CD4-positive, alpha-beta T cell (primary cell): ENCODE data around the gene GRB2. TPM values are rescaled to one million over a fixed set of nuclear protein-coding genes. Genes with fewer than 3 reads are reported as not detected.
A peak's percentile ranks its signal among the peaks of the same experiment; 100 is the strongest.

ENCODE experiments used
- ATAC-seq: fragments of 200-7000 bp; cut with Tn5 transposase; one replicate; pipeline ENCODE4 v1.10.0; 2022; ENCODE audit warnings: mild to moderate bottlenecking; ENCODE audit not compliant: poor library complexity
- CTCF ChIA-PET: fragments of 350-600 bp; sonication (Branson Sonifier 250); formaldehyde crosslinking; loops from one replicate; lab custom pipeline; 2021; ENCODE audit warnings: antibody characterized with exemption, inconsistent platforms; lab: Charles Lee
- POLR2A ChIA-PET: fragments of 350-600 bp; sonication (Branson Sonifier 250); formaldehyde crosslinking; loops from one replicate; lab custom pipeline; 2021; ENCODE audit warnings: antibody characterized with exemption, inconsistent platforms; lab: Charles Lee
- DNase-seq, 14 experiments: peaks; one replicate each; pipeline ENCODE4 v3.0.0-alpha.2; 2013 to 2020; ENCODE audit warnings: mixed read lengths in 2 of 14
- H3K27ac ChIP-seq, 2 donors: one replicate each; pipeline versions ENCODE4 v1.5.1 to v1.7.0; 2013; ENCODE audit warnings: low read length in 2 of 2, low read depth in 1 of 2, mild to moderate bottlenecking in 1 of 2
- H3K27me3 ChIP-seq, 2 experiments: 1 replicate in 1 of 2; 2 replicates in 1 of 2; pipeline versions ENCODE4 v1.6.1 to v1.7.0; 2013; ENCODE audit warnings: low read length in 2 of 2, control low read depth in 1 of 2, mild to moderate bottlenecking in 1 of 2, moderate library complexity in 1 of 2; ENCODE audit not compliant: insufficient read depth in 2 of 2, control insufficient read depth in 1 of 2
- H3K36me3 ChIP-seq: one replicate; pipeline ENCODE4 v1.6.1; 2013; ENCODE audit warnings: low read length, control low read depth; ENCODE audit not compliant: insufficient read depth
- H3K4me1 ChIP-seq: one replicate; pipeline ENCODE4 v1.6.1; 2013; ENCODE audit warnings: low read length, control low read depth; ENCODE audit not compliant: insufficient read depth
- H3K4me3 ChIP-seq: one replicate; pipeline ENCODE4 v1.5.1; 2013; ENCODE audit warnings: mild to moderate bottlenecking, low read length, moderate library complexity
- H3K9me3 ChIP-seq, 2 experiments: 1 replicate in 1 of 2; 2 replicates in 1 of 2; pipeline versions ENCODE4 v1.6.1 to v1.7.0; 2013; ENCODE audit warnings: low read length in 2 of 2, mild to moderate bottlenecking in 2 of 2, control low read depth in 1 of 2, moderate library complexity in 1 of 2; ENCODE audit not compliant: control insufficient read depth in 1 of 2, insufficient read depth in 1 of 2
- H3K27ac Mint-ChIP-seq: one replicate; pipeline ENCODE4 v1.8.0; 2020; ENCODE audit warnings: mixed read lengths
- H3K27me3 Mint-ChIP-seq: one replicate; pipeline ENCODE4 v1.8.0; 2021; ENCODE audit warnings: mixed read lengths
- H3K36me3 Mint-ChIP-seq: one replicate; pipeline ENCODE4 v1.8.0; 2021; ENCODE audit warnings: low read depth, mixed read lengths
- H3K4me1 Mint-ChIP-seq: one replicate; pipeline ENCODE4 v1.8.0; 2021; ENCODE audit warnings: low read depth, mixed read lengths
- H3K4me3 Mint-ChIP-seq: one replicate; pipeline ENCODE4 v1.8.0; 2020; ENCODE audit warnings: mild to moderate bottlenecking, mixed read lengths
- H3K9me3 Mint-ChIP-seq: one replicate; pipeline ENCODE4 v1.8.0; 2020; ENCODE audit warnings: mixed read lengths
- intact Hi-C, 2 experiments: fragments of 100-400 bp; cut with DNase I in 1 of 2; cut with micrococcal nuclease in 1 of 2; formaldehyde crosslinking; loops; one replicate each; pipeline versions ENCODE4 v1.15.1 to v1.9.0; 2023 to 2025; cut with DNase I, micrococcal nuclease
- total RNA-seq, 174 experiments: library from RNA in 2 of 174; stranded (reverse) in 2 of 174; gene quantifications; one replicate each; pipeline ENCODE4 v1.2.3 and lab custom pipeline; 2021 to 2026
- TF ChIP-seq, protein P1 (sequence below): fragments of 200-600 bp; IDR thresholded peaks from one replicate; pipeline ENCODE4 v1.8.0; 2022; ENCODE audit warnings: antibody characterized with exemption, mild to moderate bottlenecking

Gene GRB2
- total RNA-seq, 2 experiments from 2014 or later, result 88.8 to 92.6 TPM

DNA sequence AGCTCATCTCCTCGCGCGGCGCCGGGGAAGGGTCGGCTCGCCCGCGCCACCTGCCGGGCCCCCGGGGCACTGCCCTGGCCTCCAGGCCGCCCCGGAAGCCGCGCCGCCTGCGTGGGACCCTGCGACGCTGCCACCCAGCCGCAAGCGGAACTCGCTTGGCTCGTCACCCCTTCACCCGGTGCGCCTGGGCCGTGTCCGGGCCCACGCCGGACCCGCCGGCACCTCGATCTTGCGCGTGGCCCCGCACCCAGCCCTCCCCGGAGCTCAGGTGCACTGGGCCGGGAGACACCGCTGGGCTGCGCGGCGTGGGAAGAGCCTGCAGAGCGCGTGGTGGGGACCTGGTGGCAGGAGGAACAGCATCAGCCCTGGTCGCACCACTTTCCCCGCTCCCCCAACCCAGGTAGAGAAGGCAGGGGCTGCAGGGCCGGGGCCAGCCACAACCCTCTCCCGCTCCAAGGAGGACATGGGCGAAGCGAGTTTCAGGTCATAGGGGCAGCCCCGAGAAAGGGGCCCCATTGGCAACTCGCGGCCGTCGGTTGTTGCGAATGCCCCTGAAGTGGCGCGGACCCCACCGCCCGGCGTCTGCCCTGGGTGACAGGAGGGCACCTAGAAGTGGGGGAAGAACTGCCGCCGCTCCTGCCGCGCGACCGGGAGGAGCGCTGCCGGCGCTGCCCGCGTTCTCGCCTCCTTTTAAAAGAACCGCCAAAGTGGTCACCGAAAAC, 134.1 kb downstream of the GRB2 start:
- ATAC-seq, result peak; percentile 90
- Histone ChIP-seq H3K27me3 (no peaks in the 10 kb centered on the region), H3K36me3 (peaks cover 16% of the 10 kb centered on the region), H3K4me1 (peaks cover 40% of the 10 kb centered on the region), H3K9me3 (no peaks in the 10 kb centered on the region), H3K4me3 (peak overlapping the region; percentile 95), H3K27ac (peak overlapping the region; percentile 78 to 85)
- intact Hi-C loops, result loop anchor here (1.0 to 5.0 kb wide), 3 partner anchors 18 to 396 kb away; partner anchors contain the start of genes SLC25A19 (in 2 of the 2), RECQL5 (in 1 of the 2), SAP30BP (in 1 of the 2) and SUMO2 (in 1 of the 2)
- H3K4me1 Mint-ChIP-seq, result peaks cover 21% of the 10 kb centered on the region
- peak; percentile 70 to 96 (median 86) for DNase-seq
- H3K36me3 Mint-ChIP-seq, result peaks cover 19% of the 10 kb centered on the region
- H3K9me3 Mint-ChIP-seq, result no peaks in the 10 kb centered on the region
- H3K4me3 Mint-ChIP-seq, result peak overlapping the region; percentile 84
- ChIA-PET POLR2A (interaction anchor here (0.6 to 3.3 kb wide), 40 partner anchors 10 to 603 kb away, joined by 3 to 181 read pairs (median 5); partner anchors contain the start of genes ARMC7, FDXR, GGA3 and GRB2), CTCF (interaction anchor here (0.5 to 3.2 kb wide), 36 partner anchors 10 to 482 kb away, joined by 3 to 83 read pairs (median 5); partner anchors contain the start of genes GGA3, GRB2, MRPS7 and NUP85)
- H3K27ac Mint-ChIP-seq, result peak overlapping the region; percentile 48
- TF ChIP-seq, protein P1, sequence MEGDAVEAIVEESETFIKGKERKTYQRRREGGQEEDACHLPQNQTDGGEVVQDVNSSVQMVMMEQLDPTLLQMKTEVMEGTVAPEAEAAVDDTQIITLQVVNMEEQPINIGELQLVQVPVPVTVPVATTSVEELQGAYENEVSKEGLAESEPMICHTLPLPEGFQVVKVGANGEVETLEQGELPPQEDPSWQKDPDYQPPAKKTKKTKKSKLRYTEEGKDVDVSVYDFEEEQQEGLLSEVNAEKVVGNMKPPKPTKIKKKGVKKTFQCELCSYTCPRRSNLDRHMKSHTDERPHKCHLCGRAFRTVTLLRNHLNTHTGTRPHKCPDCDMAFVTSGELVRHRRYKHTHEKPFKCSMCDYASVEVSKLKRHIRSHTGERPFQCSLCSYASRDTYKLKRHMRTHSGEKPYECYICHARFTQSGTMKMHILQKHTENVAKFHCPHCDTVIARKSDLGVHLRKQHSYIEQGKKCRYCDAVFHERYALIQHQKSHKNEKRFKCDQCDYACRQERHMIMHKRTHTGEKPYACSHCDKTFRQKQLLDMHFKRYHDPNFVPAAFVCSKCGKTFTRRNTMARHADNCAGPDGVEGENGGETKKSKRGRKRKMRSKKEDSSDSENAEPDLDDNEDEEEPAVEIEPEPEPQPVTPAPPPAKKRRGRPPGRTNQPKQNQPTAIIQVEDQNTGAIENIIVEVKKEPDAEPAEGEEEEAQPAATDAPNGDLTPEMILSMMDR, result peak; percentile 54
- no peaks in the 10 kb centered on the region for H3K27me3 Mint-ChIP-seq

DNA sequence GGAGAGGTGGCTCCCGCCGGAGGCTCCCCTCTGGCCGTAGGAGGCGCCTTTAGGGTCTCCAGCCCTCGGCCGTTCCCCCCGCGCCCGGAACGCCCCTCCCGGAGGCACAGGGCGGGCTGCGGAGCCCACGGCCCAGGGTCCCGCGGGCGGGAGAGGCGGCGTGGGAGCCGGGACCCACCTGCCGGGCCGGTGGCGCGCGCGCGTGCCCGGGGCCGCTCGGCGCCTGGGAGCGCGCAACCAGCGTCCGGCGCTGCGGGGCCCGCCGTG, 134.6 kb downstream of the GRB2 start, which contains the start of gene MIF4GD:
MIF4GD (minus strand) TSS at position 266 of the 267 bp plus-strand sequence. CDS start 1,036 bp downstream, outside the sequence.
- Mint-ChIP-seq H3K36me3 (peaks cover 24% of the 10 kb centered on the region), H3K4me3 (peak within 1 kb of the TSS; percentile 85), H3K27ac (peak within 1 kb of the TSS; percentile 83), H3K4me1 (peaks cover 21% of the 10 kb centered on the region), H3K9me3 (no peaks in the 10 kb centered on the region), H3K27me3 (no peaks in the 10 kb centered on the region)
- Histone ChIP-seq H3K4me3 (peak within 1 kb of the TSS; percentile 95), H3K9me3 (no peaks in the 10 kb centered on the region), H3K4me1 (peaks cover 40% of the 10 kb centered on the region), H3K27ac (peak within 1 kb of the TSS; percentile 85 to 88), H3K36me3 (peaks cover 21% of the 10 kb centered on the region), H3K27me3 (no peaks in the 10 kb centered on the region)
- no peak for DNase-seq
- no peak for ATAC-seq
- intact Hi-C loops, result loop anchor here (1.0 to 5.0 kb wide), 4 partner anchors 10 to 396 kb away; partner anchors contain the start of genes SLC25A19 (in 2 of the 2), GGA3 (in 1 of the 2), MRPS7 (in 1 of the 2) and RECQL5 (in 1 of the 2)
- ChIA-PET POLR2A (interaction anchor here (0.6 to 3.3 kb wide), 41 partner anchors 9 to 604 kb away, joined by 3 to 181 read pairs (median 5); partner anchors contain the start of genes ARMC7, FDXR, GGA3 and GRB2), CTCF (interaction anchor here (0.5 to 3.2 kb wide), 35 partner anchors 9 to 482 kb away, joined by 3 to 83 read pairs (median 5); partner anchors contain the start of genes GGA3, GRB2, MRPS7 and NUP85)
- TF ChIP-seq, protein P1, result no peak

DNA sequence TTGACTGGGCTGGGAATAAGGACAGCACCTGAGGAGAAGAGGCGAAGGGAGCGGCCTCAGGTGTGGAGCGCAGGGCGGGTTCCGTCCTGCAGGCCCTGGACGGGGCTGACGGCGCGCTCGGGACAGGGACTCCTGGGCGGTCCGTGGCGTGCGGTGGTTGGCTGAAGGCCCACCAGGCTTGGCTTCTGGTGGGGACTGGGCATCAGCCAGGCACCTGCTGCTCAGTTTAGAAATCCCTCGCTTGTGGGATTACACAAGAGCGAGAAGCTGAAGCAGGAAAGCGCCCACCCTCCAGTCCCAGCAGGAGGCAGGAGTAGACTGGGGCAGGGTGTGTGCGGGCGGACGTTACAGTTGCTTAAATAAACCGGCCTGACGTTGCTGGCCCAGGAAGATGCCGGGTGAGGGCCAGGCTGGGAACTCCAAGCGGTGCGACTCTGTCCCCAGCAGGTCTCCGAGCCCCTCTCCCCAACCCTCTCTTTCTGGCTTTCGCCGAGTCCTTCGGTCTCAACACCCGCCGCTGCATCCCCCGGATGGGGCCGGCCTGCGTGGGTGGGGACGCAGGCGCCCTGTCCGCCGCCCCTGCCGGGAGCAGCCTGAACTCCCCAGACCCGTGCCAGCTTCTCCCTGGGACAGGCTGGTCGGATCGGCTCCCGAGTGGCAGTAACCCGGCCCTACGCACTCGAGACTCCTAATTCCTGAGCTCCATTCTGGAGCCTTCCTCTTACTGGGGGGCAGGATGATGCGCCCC, 135.1 kb downstream of the GRB2 start:
- peak overlapping the region; percentile 85 for H3K4me3 Mint-ChIP-seq
- peak overlapping the region; percentile 83 for H3K27ac Mint-ChIP-seq
- TF ChIP-seq, protein P1, result no peak
- Histone ChIP-seq H3K36me3 (peaks cover 25% of the 10 kb centered on the region), H3K27ac (peak overlapping the region; percentile 85 to 88), H3K27me3 (no peaks in the 10 kb centered on the region), H3K9me3 (no peaks in the 10 kb centered on the region), H3K4me3 (peak overlapping the region; percentile 94), H3K4me1 (peaks cover 40% of the 10 kb centered on the region)
- H3K36me3 Mint-ChIP-seq, result peaks cover 29% of the 10 kb centered on the region
- peak; percentile 12 to 70 (median 30) for DNase-seq
- peak; percentile 12 for ATAC-seq
- no peaks in the 10 kb centered on the region for H3K9me3 Mint-ChIP-seq
- no peaks in the 10 kb centered on the region for H3K27me3 Mint-ChIP-seq
- ChIA-PET POLR2A (interaction anchor here (0.6 to 3.3 kb wide), 42 partner anchors 9 to 604 kb away, joined by 3 to 181 read pairs (median 4); partner anchors contain the start of genes ARMC7, FDXR, GGA3 and GRB2), CTCF (interaction anchor here (0.5 to 3.2 kb wide), 38 partner anchors 9 to 483 kb away, joined by 3 to 83 read pairs (median 5); partner anchors contain the start of genes GGA3, GRB2, MRPS7 and NUP85)
- intact Hi-C loops, result loop anchor here (1.0 to 5.0 kb wide), 3 partner anchors 9 to 397 kb away; partner anchors contain the start of genes GGA3 (in 1 of the 2), MRPS7 (in 1 of the 2), RECQL5 (in 1 of the 2) and SAP30BP (in 1 of the 2)
- peaks cover 21% of the 10 kb centered on the region for H3K4me1 Mint-ChIP-seq
